HCT116 (cell line): ENCODE results near the gene FGD3. TPM values are rescaled to one million over a fixed set of nuclear protein-coding genes. Genes with fewer than 3 reads are reported as not detected.

Source experiments
- ATAC-seq: fragments of 200-7000 bp; cut with Tn5 transposase; 2 replicates; pipeline ENCODE4 v1.9.1; 2020; ENCODE audit warnings: mild to moderate bottlenecking, moderate library complexity
- BruUV-seq: library from RNA; stranded (reverse); fragments of 400-500 nt; replicated peaks from 2 replicates; lab custom pipeline; 2021; lab: Mats Ljungman, UMichigan
- CTCF ChIA-PET: fragments of 300-600 bp; sonication (Branson Sonifier 250); formaldehyde crosslinking; loops from one replicate; lab custom pipeline; 2021; ENCODE audit warnings: antibody characterized with exemption; lab: Charles Lee
- POLR2A ChIA-PET: fragments of 300-600, 350-600 bp; sonication (Branson Sonifier 250); formaldehyde crosslinking; loops from one replicate; lab custom pipeline; 2021; ENCODE audit warnings: antibody characterized with exemption; lab: Charles Lee
- RAD21 ChIA-PET, 2 experiments: fragments of 300-600 bp; sonication (Branson Sonifier 250); formaldehyde crosslinking; loops; one replicate each; lab custom pipeline; 2023; ENCODE audit warnings: low total read pairs in 2 of 2; ENCODE audit not compliant: uncharacterized antibody in 2 of 2, unreplicated experiment in 2 of 2, low non-redundant PET in 1 of 2; lab: Charles Lee
- DNase-seq: peaks from one replicate; pipeline ENCODE4 v3.0.0-alpha.2; 2010; ENCODE audit warnings: low read depth, low spot score
- H2AFZ ChIP-seq: fragments of 200-600 bp; shearing (Covaris generic), sonication (generic); 2 replicates; pipeline ENCODE4 v1.6.1; 2017; ENCODE audit warnings: low read depth, mixed run types, mixed read lengths, antibody characterized with exemption, low read length; ENCODE audit not compliant: poor library complexity, severe bottlenecking
- H3K27ac ChIP-seq: 2 replicates; pipeline ENCODE4 v1.5.1; 2012; ENCODE audit warnings: low read depth, low read length
- H3K27me3 ChIP-seq: fragments of 200-600 bp; sonication (generic); 2 replicates; pipeline ENCODE4 v1.6.1; 2016; ENCODE audit warnings: mixed run types, low read length, mixed read lengths; ENCODE audit not compliant: insufficient read depth
- H3K36me3 ChIP-seq, 2 experiments: fragments of 200-500 bp in 1 of 2; fragments of 200-600 bp in 1 of 2; sonication (Bioruptor generic) in 1 of 2; sonication (generic) in 1 of 2; 2 replicates each; pipeline versions ENCODE4 v1.5.1 to v1.6.1; 2014 to 2016; ENCODE audit warnings: low read length in 2 of 2, inconsistent platforms in 1 of 2, mixed read lengths in 1 of 2, mixed run types in 1 of 2; ENCODE audit not compliant: insufficient read depth in 2 of 2, control insufficient read depth in 1 of 2
- H3K4me1 ChIP-seq, 2 experiments: fragments of 200-600 bp in 1 of 2; sonication (generic) in 1 of 2; 2 replicates each; pipeline versions ENCODE4 v1.5.1 to v1.6.1; 2012 to 2017; ENCODE audit warnings: low read length in 2 of 2, inconsistent platforms in 1 of 2, mild to moderate bottlenecking in 1 of 2, mixed read lengths in 1 of 2, mixed run types in 1 of 2, moderate library complexity in 1 of 2; ENCODE audit not compliant: insufficient read depth in 2 of 2, control insufficient read depth in 1 of 2
- H3K4me2 ChIP-seq: fragments of 200-600 bp; sonication (generic); 2 replicates; pipeline ENCODE4 v1.6.1; 2017; ENCODE audit warnings: mixed run types, low read length, mixed read lengths
- H3K4me3 ChIP-seq, 2 experiments: fragments of 200-600 bp in 1 of 2; sonication (generic) in 1 of 2; replicated peaks in 1 of 2; 2 replicates each; pipeline ENCODE4 v1.5.1; 2011 to 2016; ENCODE audit warnings: low read length in 2 of 2, control low read depth in 1 of 2, low read depth in 1 of 2, mild to moderate bottlenecking in 1 of 2, mixed read lengths in 1 of 2, mixed run types in 1 of 2
- H3K79me2 ChIP-seq: fragments of 200-600 bp; sonication (generic); 2 replicates; pipeline ENCODE4 v1.6.1; 2017; ENCODE audit warnings: mild to moderate bottlenecking, mixed run types, low read length, moderate library complexity, mixed read lengths; ENCODE audit not compliant: insufficient read depth
- H3K9ac ChIP-seq: fragments of 200-600 bp; sonication (generic); 2 replicates; pipeline ENCODE4 v1.6.1; 2016; ENCODE audit warnings: low read length, mixed read lengths
- H3K9me2 ChIP-seq: fragments of 200-600 bp; sonication (generic), shearing (Covaris generic); 2 replicates; pipeline ENCODE4 v1.6.1; 2017; ENCODE audit warnings: mixed run types, mild to moderate bottlenecking, moderate library complexity; ENCODE audit not compliant: insufficient read depth
- H3K9me3 ChIP-seq, 2 experiments: fragments of 200-500 bp in 1 of 2; fragments of 200-600 bp in 1 of 2; sonication (Bioruptor generic) in 1 of 2; sonication (generic) in 1 of 2; 2 replicates each; pipeline ENCODE4 v1.6.1; 2014 to 2017; ENCODE audit warnings: low read length in 2 of 2, mixed read lengths in 2 of 2, inconsistent platforms in 1 of 2, low read depth in 1 of 2, mild to moderate bottlenecking in 1 of 2, mixed run types in 1 of 2, moderate library complexity in 1 of 2; ENCODE audit not compliant: control insufficient read depth in 1 of 2, insufficient read depth in 1 of 2
- H4K20me1 ChIP-seq: fragments of 200-600 bp; sonication (generic), shearing (Covaris generic); 2 replicates; pipeline ENCODE4 v1.6.1; 2017; ENCODE audit warnings: mixed run types, mild to moderate bottlenecking, moderate library complexity; ENCODE audit not compliant: insufficient read depth
- ATF3 ChIP-seq: IDR thresholded peaks from 2 replicates; pipeline ENCODE4 v1.6.1; 2012
- CEBPB ChIP-seq: IDR thresholded peaks from 2 replicates; pipeline ENCODE4 v1.6.1; 2012; ENCODE audit warnings: low read depth
- ELF1 ChIP-seq: IDR thresholded peaks from 2 replicates; pipeline ENCODE4 v1.6.1; 2012; ENCODE audit warnings: low read depth, borderline replicate concordance
- EZH2 ChIP-seq: fragments of 200-600 bp; sonication (generic); IDR thresholded peaks from 2 replicates; pipeline ENCODE4 v1.6.1; 2017; ENCODE audit warnings: antibody characterized with exemption, mixed run types
- EZH2phosphoT487 ChIP-seq: fragments of 200-600 bp; IDR thresholded peaks from 2 replicates; pipeline ENCODE4 v1.6.1; 2018; ENCODE audit warnings: antibody characterized with exemption, borderline replicate concordance
- FOSL1 ChIP-seq: IDR thresholded peaks from 2 replicates; pipeline ENCODE4 v1.6.1; 2012; ENCODE audit warnings: low read depth
- JUND ChIP-seq: IDR thresholded peaks from 2 replicates; pipeline ENCODE4 v1.6.1; 2012
- POLR2AphosphoS5 ChIP-seq: IDR thresholded peaks from 2 replicates; pipeline ENCODE4 v1.6.1; 2011; ENCODE audit warnings: mild to moderate bottlenecking, low read depth, low read length, moderate library complexity
- RAD21 ChIP-seq: IDR thresholded peaks from 2 replicates; pipeline ENCODE4 v1.6.1; 2012; ENCODE audit warnings: low read depth, mild to moderate bottlenecking
- SIN3A ChIP-seq: IDR thresholded peaks from 2 replicates; pipeline ENCODE4 v1.6.1; 2012; ENCODE audit warnings: low read depth
- SP1 ChIP-seq: IDR thresholded peaks from 2 replicates; pipeline ENCODE4 v1.6.1; 2012; ENCODE audit warnings: low read depth
- SRF ChIP-seq: IDR thresholded peaks from 2 replicates; pipeline ENCODE4 v1.6.1; 2012; ENCODE audit warnings: low read depth
- YY1 ChIP-seq: IDR thresholded peaks from 2 replicates; pipeline ENCODE4 v1.6.1; 2011; ENCODE audit warnings: low read length, low read depth, moderate library complexity, mild to moderate bottlenecking; ENCODE audit not compliant: insufficient replicate concordance; ENCODE audit errors: extremely low read depth
- ZBTB33 ChIP-seq: IDR thresholded peaks from 2 replicates; pipeline ENCODE4 v1.6.1; 2011; ENCODE audit warnings: mild to moderate bottlenecking, low read length, moderate library complexity; ENCODE audit not compliant: insufficient replicate concordance; ENCODE audit errors: extremely low read depth
- ZFX ChIP-seq: fragments of 450-650 bp; IDR thresholded peaks from 2 replicates; pipeline ENCODE4 v1.6.1; 2017
- intact Hi-C: fragments of 100-400 bp; cut with micrococcal nuclease; formaldehyde crosslinking; loops from 2 replicates; pipeline ENCODE4 v1.10.0; 2022
- total RNA-seq: library from RNA; stranded (reverse); gene quantifications from one replicate; pipeline ENCODE4 v1.2.1, GENCODE V29; 2021; ENCODE audit not compliant: unreplicated experiment

The FGD3 gene
- total RNA-seq, 1 experiment from 2014 or later, result 3.3 TPM

GRCh38 chr9:92941861-92942260 is 5.5 kb upstream of the FGD3 start (continued):
- TF ChIP-seq FOSL1 (no peak), ELF1 (no peak), SP1 (no peak)

- ChIA-PET CTCF (no interaction called here), POLR2A (no interaction called here), RAD21 (no interaction called here)
- Histone ChIP-seq H3K79me2 (no peaks in the 10 kb centered on the region), H4K20me1 (no peaks in the 10 kb centered on the region), H3K27me3 (no peaks in the 10 kb centered on the region; the same call in 1 of the 2 replicates), H3K27ac (no peak overlapping the region), H3K36me3 (no peaks in the 10 kb centered on the region), H3K4me3 (no peak overlapping the region), H3K9ac (no peak overlapping the region), H3K4me1 (no peaks in the 10 kb centered on the region), H3K9me2 (no peaks in the 10 kb centered on the region), H2AFZ (no peak overlapping the region), H3K9me3 (no peaks in the 10 kb centered on the region), H3K4me2 (no peak overlapping the region)
- BruUV-seq, result no TSS peak
- intact Hi-C loops, result no loop called here
- no peak for ATAC-seq
- no peak for TF ChIP-seq SRF
- TF ChIP-seq ATF3, result no peak
- TF ChIP-seq RAD21, result no peak
- no peak for DNase-seq
Observed at GRCh38 chr9:92942688-92943616, 4.4 kb upstream of the FGD3 start.

- DNase-seq, result no peak
- H3K4me1 ChIP-seq, result no peaks in the 10 kb centered on the region
- H3K9me3 ChIP-seq, result no peaks in the 10 kb centered on the region
- no peak for ATAC-seq
- H3K4me2 ChIP-seq, result no peak overlapping the region
- POLR2A ChIA-PET, result no interaction called here
- no peaks in the 10 kb centered on the region for H3K27me3 ChIP-seq
- BruUV-seq, result no TSS peak
- no peak overlapping the region for H3K27ac ChIP-seq
- H3K36me3 ChIP-seq, result no peaks in the 10 kb centered on the region
- no peak overlapping the region for H2AFZ ChIP-seq
- H3K9ac ChIP-seq, result no peak overlapping the region
- intact Hi-C loops, result no loop called here
- H4K20me1 ChIP-seq, result no peaks in the 10 kb centered on the region
- CTCF ChIA-PET, result no interaction called here
- H3K4me3 ChIP-seq, result no peak overlapping the region
- no peaks in the 10 kb centered on the region for H3K9me2 ChIP-seq
- RAD21 ChIA-PET, result no interaction called here
- no peaks in the 10 kb centered on the region for H3K79me2 ChIP-seq
- TF ChIP-seq SRF (no peak), JUND (no peak), FOSL1 (no peak), EZH2phosphoT487 (no peak), SIN3A (no peak), POLR2AphosphoS5 (no peak), ELF1 (no peak), ZFX (no peak), CEBPB (no peak), ZBTB33 (no peak), YY1 (no peak), ATF3 (no peak), EZH2 (no peak)
Observed at GRCh38 chr9:92944921-92945320, 2.4 kb upstream of the FGD3 start.
